Lung (tissue), 12 donors: ENCODE measurements around the gene PANK1. TPM values are rescaled to one million over a fixed set of nuclear protein-coding genes. Genes with fewer than 3 reads are reported as not detected.

Experiments
- ATAC-seq: fragments of 200-7000 bp; cut with Tn5 transposase; one replicate; pipeline ENCODE4 v1.9.1; 2020; ENCODE audit warnings: moderate number of reproducible peaks; ENCODE audit not compliant: insufficient read depth, low FRiP score
- DNase-seq, 3 donors: peaks; one replicate each; pipeline ENCODE4 v3.0.0-alpha.2; 2013 to 2017
- H3K27ac ChIP-seq, 2 donors: one replicate each; pipeline ENCODE4 v1.5.1; 2013; ENCODE audit warnings: mild to moderate bottlenecking in 2 of 2, moderate library complexity in 2 of 2, control low read depth in 1 of 2, inconsistent platforms in 1 of 2, low read depth in 1 of 2, low read length in 1 of 2
- H3K27me3 ChIP-seq, 3 donors: one replicate each; pipeline ENCODE4 v1.5.1; 2013; ENCODE audit warnings: low read length in 2 of 3; ENCODE audit not compliant: control insufficient read depth in 3 of 3, insufficient read depth in 3 of 3
- H3K36me3 ChIP-seq, 4 donors: one replicate each; pipeline ENCODE4 v1.5.1; 2013; ENCODE audit warnings: low read length in 4 of 4, mild to moderate bottlenecking in 1 of 4, moderate library complexity in 1 of 4; ENCODE audit not compliant: control insufficient read depth in 4 of 4, insufficient read depth in 4 of 4
- H3K4me1 ChIP-seq, 5 donors: one replicate each; pipeline ENCODE4 v1.5.1; 2013; ENCODE audit warnings: low read length in 5 of 5, mild to moderate bottlenecking in 2 of 5, moderate library complexity in 1 of 5; ENCODE audit not compliant: control insufficient read depth in 5 of 5, insufficient read depth in 5 of 5
- H3K4me3 ChIP-seq: one replicate; pipeline ENCODE4 v1.5.1; 2013; ENCODE audit warnings: mild to moderate bottlenecking, control low read depth, moderate library complexity
- H3K9ac ChIP-seq, 2 donors: one replicate each; pipeline ENCODE4 v1.5.1; 2013; ENCODE audit warnings: low read length in 2 of 2, control low read depth in 1 of 2; ENCODE audit not compliant: insufficient read depth in 1 of 2
- H3K9me3 ChIP-seq, 4 donors: one replicate each; pipeline ENCODE4 v1.5.1; 2013; ENCODE audit warnings: low read length in 3 of 4, mild to moderate bottlenecking in 1 of 4, moderate library complexity in 1 of 4; ENCODE audit not compliant: control insufficient read depth in 4 of 4, insufficient read depth in 3 of 4
- WGBS, 2 donors: extraction: QIAGEN DNeasy Blood & Tissue Kit; methylation state at CpG; one replicate each; pipeline ENCODE4 v1.1.7; 2013; 5-methylcytosine and 5-hydroxymethylcytosine counted together
- polyA plus RNA-seq, 2 donors: library from polyadenylated mRNA; stranded (reverse); fragments of 200-250 nt; gene quantifications; one replicate each; pipeline ENCODE4 v1.2.1, GENCODE V29; 2013
- total RNA-seq, 2 donors: library from RNA; depleted of rRNA in 1 of 2; stranded (reverse); fragments of >200 nt in 1 of 2; gene quantifications; one replicate each; pipeline ENCODE4 v1.2.1, GENCODE V29; 2014 to 2021
- TF ChIP-seq, protein P1 (sequence below): IDR thresholded peaks from 2 replicates; pipeline ENCODE4 v1.5.1; 2012; ENCODE audit warnings: mild to moderate bottlenecking; ENCODE audit errors: control extremely low read depth, extremely low read depth
- donor health status: control.
- donor health status: control.
- donor health status: Bipolar disorder and iron deficiency.
- donor health status: healthy.
- donor health status: DM: yes; HTN: yes; CAD: no.

PANK1 gene
- total and polyA plus RNA-seq, 4 donors = 1.6 to 18.3 (median 4.4) TPM

DNA sequence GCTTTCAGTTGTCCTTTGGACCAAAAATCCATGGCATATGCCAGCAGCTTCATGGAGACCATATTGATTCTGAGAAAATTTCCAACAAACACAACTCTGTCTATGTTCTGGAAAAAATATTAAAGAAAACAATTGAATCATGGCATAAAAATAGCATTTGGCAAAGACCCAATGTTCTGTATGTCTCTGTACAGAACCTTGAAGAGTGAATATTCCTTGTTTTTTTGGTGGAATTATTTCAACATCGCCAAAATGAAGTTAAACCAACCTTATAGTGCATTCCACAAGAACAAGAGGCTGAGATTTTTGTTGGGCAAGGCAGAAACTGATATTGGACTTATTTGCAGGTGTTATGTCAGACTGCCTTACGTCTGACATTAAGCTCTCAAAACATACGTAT, 56.4 kb downstream of the PANK1 start:
- Histone ChIP-seq H3K4me3 (no peak overlapping the region), H3K27ac (peak overlapping the region in 1 of 2 donors; percentile 64), H3K9ac (no peak overlapping the region), H3K36me3 (peaks cover 0 to 8% (median 3%) of the 10 kb centered on the region in 4 donors), H3K9me3 (no peaks in the 10 kb centered on the region), H3K4me1 (peaks cover 0 to 2% (median 0%) of the 10 kb centered on the region in 5 donors), H3K27me3 (no peaks in the 10 kb centered on the region)
- peak in 2 of 3 donors; percentile 15 to 34 for DNase-seq
- ATAC-seq = no peak
- TF ChIP-seq, protein P1, sequence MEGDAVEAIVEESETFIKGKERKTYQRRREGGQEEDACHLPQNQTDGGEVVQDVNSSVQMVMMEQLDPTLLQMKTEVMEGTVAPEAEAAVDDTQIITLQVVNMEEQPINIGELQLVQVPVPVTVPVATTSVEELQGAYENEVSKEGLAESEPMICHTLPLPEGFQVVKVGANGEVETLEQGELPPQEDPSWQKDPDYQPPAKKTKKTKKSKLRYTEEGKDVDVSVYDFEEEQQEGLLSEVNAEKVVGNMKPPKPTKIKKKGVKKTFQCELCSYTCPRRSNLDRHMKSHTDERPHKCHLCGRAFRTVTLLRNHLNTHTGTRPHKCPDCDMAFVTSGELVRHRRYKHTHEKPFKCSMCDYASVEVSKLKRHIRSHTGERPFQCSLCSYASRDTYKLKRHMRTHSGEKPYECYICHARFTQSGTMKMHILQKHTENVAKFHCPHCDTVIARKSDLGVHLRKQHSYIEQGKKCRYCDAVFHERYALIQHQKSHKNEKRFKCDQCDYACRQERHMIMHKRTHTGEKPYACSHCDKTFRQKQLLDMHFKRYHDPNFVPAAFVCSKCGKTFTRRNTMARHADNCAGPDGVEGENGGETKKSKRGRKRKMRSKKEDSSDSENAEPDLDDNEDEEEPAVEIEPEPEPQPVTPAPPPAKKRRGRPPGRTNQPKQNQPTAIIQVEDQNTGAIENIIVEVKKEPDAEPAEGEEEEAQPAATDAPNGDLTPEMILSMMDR = no peak
- 92 to 93% methylated on average over 3 of the region's 3 CpGs for WGBS, 2 donors

DNA sequence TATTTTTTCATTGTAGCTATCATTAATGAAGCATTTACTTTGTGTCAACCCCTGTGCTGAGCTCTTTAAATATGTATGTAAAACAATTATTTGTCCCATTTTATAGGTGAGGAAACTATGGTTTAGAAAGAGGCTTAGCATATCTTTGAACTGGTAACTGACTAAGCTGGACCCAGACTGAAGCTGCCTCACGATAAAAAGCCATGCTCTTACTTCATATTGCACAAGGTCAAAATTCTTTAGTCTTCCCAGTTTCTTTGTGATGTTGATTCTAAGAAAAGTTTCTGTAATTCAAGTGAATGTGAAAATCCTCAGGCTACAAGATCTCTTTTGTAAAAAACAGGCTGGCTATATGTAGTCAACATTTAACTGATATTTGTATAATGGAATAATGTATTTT, 63.0 kb downstream of the PANK1 start:
- WGBS, 2 donors = 88 to 90% methylated on average over 1 of the region's 1 CpG
- no peaks in the 10 kb centered on the region for H3K27me3 ChIP-seq
- H3K4me1 ChIP-seq = peaks cover 0 to 3% (median 0%) of the 10 kb centered on the region in 5 donors
- H3K9ac ChIP-seq = no peak overlapping the region
- no peak overlapping the region for H3K4me3 ChIP-seq
- ATAC-seq (no peak), DNase-seq (no peak)
- H3K36me3 ChIP-seq = no peaks in the 10 kb centered on the region
- TF ChIP-seq, protein P1 = no peak
- H3K9me3 ChIP-seq = peaks cover 0 to under 1% (median 0%) of the 10 kb centered on the region in 4 donors
- H3K27ac ChIP-seq = no peak overlapping the region

DNA sequence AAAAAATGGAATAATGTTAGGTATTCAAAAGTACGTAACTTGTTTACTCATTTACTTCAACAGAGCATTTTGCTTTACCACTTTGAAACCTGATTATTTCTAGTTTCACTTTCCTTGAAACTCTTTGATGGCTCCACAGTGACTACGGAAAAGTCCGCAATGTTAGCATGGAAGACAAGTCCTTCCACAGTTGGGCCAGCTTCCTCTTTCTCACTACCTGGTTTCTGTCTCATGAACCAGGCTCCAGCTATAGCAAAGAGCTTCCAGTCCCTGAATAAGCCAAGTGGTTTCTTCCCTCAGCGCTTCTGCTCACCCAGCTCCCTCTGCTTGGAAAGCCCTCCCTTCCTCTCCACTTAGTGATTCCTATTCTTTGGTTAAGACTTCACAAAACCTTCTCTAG, 64.8 kb downstream of the PANK1 start:
- H3K36me3 ChIP-seq = no peaks in the 10 kb centered on the region
- ATAC-seq (no peak), DNase-seq (no peak)
- TF ChIP-seq, protein P1 = no peak
- H3K9me3 ChIP-seq = peaks cover 0 to 5% (median 0%) of the 10 kb centered on the region in 4 donors
- H3K27ac ChIP-seq = no peak overlapping the region
- H3K27me3 ChIP-seq = no peaks in the 10 kb centered on the region
- peaks cover 0 to 3% (median 0%) of the 10 kb centered on the region in 5 donors for H3K4me1 ChIP-seq
- H3K4me3 ChIP-seq = no peak overlapping the region
- WGBS, 2 donors = 83 to 90% methylated on average over 4 of the region's 4 CpGs
- no peak overlapping the region for H3K9ac ChIP-seq

DNA sequence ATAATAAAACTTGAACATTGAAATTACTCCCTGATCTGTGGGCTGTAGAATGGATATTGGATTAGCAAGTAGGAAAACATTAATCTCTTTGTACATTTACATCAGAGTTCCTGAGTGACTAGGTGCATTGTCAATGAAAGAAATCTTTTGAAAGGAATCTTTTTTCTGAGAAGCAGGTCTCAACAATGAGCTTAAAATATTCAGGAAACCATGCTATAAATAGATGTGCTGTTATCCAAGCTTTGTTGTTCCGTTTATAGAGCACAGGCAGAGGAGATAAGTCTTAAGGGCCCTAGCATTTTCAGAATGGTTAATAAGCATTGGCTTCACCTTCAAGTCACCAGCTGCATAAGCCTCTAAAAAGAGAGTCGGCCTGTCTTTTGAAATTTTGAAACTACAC, 68.3 kb downstream of the PANK1 start:
- no peak for DNase-seq
- 85 to 91% methylated on average over 2 of the region's 2 CpGs for WGBS, 2 donors
- H3K4me1 ChIP-seq = peaks cover 0 to 7% (median 3%) of the 10 kb centered on the region in 5 donors
- no peak for ATAC-seq
- H3K27me3 ChIP-seq = no peaks in the 10 kb centered on the region
- TF ChIP-seq, protein P1 = no peak
- H3K4me3 ChIP-seq = no peak overlapping the region
- no peak overlapping the region for H3K9ac ChIP-seq
- H3K9me3 ChIP-seq = peaks cover 0 to 5% (median 0%) of the 10 kb centered on the region in 4 donors
- no peaks in the 10 kb centered on the region for H3K36me3 ChIP-seq
- H3K27ac ChIP-seq = no peak overlapping the region
